NCI-H82 treated with DMSO at 0.1 percent for 48 hours (cell line): ENCODE measurements around the gene PPP2R2C.

Experiments
- DNase-seq: peaks from one replicate; lab custom pipeline; 2025; ENCODE audit not compliant: unreplicated experiment; lab: John Stamatoyannopoulos, UW

The PPP2R2C gene

GRCh38 chr4:6494431-6495295 lies 22.2 kb upstream of the PPP2R2C start:
- DNase-seq: no peak

GRCh38 chr4:6493658-6494304 lies 21.4 kb upstream of the PPP2R2C start:
- no peak for DNase-seq

GRCh38 chr4:6492861-6493657 lies 20.6 kb upstream of the PPP2R2C start:
- DNase-seq: no peak

GRCh38 chr4:6492027-6492590 lies 19.7 kb upstream of the PPP2R2C start:
- DNase-seq: no peak

GRCh38 chr4:6491235-6491634 lies 18.8 kb upstream of the PPP2R2C start:
- DNase-seq: no peak

GRCh38 chr4:6489927-6490326 lies 17.5 kb upstream of the PPP2R2C start:
- no peak for DNase-seq

- DNase-seq: no peak
Measured at GRCh38 chr4:6487466-6487865, 15.1 kb upstream of the PPP2R2C start.

- no peak for DNase-seq
Measured at GRCh38 chr4:6480534-6481088, 8.2 kb upstream of the PPP2R2C start.

- no peak for DNase-seq
Measured at GRCh38 chr4:6478546-6479220, 6.3 kb upstream of the PPP2R2C start.

GRCh38 chr4:6476893-6477292 lies 4.5 kb upstream of the PPP2R2C start:
- DNase-seq: no peak

- DNase-seq: no peak
Measured at GRCh38 chr4:6475492-6476020, 3.1 kb upstream of the PPP2R2C start.

- no peak for DNase-seq
Measured at GRCh38 chr4:6474705-6475457, 2.5 kb upstream of the PPP2R2C start.

GRCh38 chr4:6474053-6474568 lies 1.7 kb upstream of the PPP2R2C start:
- no peak for DNase-seq

GRCh38 chr4:6473264-6474052 lies 1.0 kb upstream of the PPP2R2C start:
- DNase-seq: no peak

GRCh38 chr4:6472008-6472386 lies 417 bp downstream of the PPP2R2C start:
- no peak for DNase-seq

GRCh38 chr4:6471307-6472007 lies 957 bp downstream of the PPP2R2C start:
- DNase-seq: no peak

GRCh38 chr4:6470502-6471306 lies 1.7 kb downstream of the PPP2R2C start:
- no peak for DNase-seq
